ENCODE measurements around the gene SLC8A1. TPM values are rescaled to one million over a fixed set of nuclear protein-coding genes. Genes with fewer than 3 reads are reported as not detected.
"Not testable (repeated sequence)": the region's sequence is repeated elsewhere in the genome, so short reads cannot be mapped to it uniquely, and the experiment has no call there.

The SLC8A1 gene
- total RNA-seq, 2 experiments from 2014 or later, result 1.9 to 2.3 TPM

DNA sequence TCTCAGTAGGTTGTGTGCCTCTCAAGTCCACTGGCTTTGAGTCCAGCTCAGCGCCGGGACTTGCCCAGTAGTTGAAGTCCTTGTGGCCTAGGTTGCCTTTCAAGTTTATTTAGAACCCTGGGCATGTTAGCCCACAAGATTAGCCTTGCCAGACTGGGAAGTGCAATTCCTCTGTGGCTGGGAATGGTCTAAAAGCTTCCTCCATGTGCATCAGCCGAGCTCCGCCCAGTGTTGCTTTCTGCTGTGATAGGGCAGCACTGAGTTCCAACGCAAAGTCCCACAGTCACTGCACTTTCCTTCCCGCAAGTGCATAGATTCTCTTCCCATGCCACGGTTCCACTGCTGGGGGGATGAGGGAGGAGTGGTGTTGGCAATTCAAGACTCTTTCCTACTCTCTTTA lies 364.0 kb downstream of the SLC8A1 start:
- Mint-ChIP-seq H3K9me3 (ENCODE audit: low read depth) (peaks cover 2% of the 10 kb centered on the region), H3K27ac (no peak overlapping the region), H3K27me3 (peaks cover 6% of the 10 kb centered on the region), H3K4me3 (no peak overlapping the region), H3K36me3 (ENCODE audit: low read depth) (no peaks in the 10 kb centered on the region), H3K4me1 (no peaks in the 10 kb centered on the region)
- no peak for ATAC-seq
- ChIA-PET POLR2A (no interaction called here), CTCF (no interaction called here)
- no peak for DNase-seq
- intact Hi-C loops (cut with DNase I, micrococcal nuclease), result no loop called here

DNA sequence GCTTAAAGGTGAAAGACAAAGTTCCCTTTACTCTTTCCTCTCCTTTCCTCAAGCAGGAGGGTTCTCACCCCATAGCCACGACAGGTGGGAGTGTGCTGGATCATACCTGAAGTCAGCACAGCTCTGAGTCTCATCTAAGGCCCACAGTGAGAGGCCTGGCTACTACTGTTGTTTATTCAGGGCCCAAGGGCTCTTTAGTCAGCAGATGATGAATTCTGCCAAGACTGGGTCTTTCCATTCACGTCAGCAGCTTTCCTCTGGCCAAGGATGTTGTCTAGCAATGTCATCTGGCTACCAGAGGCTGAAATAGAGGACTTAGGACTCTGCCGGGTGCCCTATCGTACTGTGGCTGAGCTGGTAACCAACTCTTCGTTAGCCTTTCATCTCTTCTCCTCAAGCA lies 364.5 kb downstream of the SLC8A1 start:
- no peak overlapping the region for H3K4me3 Mint-ChIP-seq
- POLR2A ChIA-PET, result no interaction called here

DNA sequence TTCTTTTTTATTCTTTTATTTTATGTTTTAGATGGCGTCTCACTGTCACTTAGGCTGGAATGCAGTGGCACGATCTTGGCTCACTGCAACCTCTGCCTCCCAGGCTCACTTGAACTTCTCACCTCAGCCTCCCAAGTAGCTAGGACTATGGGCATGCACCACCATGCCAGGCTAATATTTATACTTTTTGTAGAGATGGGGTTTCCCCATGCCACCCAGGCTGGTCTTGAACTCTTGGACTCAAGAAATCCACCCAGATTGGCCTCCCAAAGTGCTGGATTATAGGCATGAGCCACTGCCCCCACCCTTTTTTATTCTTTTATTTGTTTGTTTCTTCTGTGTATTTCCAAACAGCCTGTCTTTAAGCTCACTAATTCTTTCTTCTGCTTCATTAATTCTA lies 366.1 kb downstream of the SLC8A1 start:
- intact Hi-C loops (cut with DNase I, micrococcal nuclease), result no loop called here
- no peak overlapping the region for H3K4me3 Mint-ChIP-seq
- ATAC-seq, result no peak
- no peaks in the 10 kb centered on the region for H3K36me3 Mint-ChIP-seq (ENCODE audit: low read depth)
- H3K9me3 Mint-ChIP-seq (ENCODE audit: low read depth), result peaks cover 2% of the 10 kb centered on the region
- H3K27me3 Mint-ChIP-seq, result peaks cover 6% of the 10 kb centered on the region
- ChIA-PET CTCF (no interaction called here), POLR2A (no interaction called here)
- H3K4me1 Mint-ChIP-seq, result no peaks in the 10 kb centered on the region
- no peak for DNase-seq
- H3K27ac Mint-ChIP-seq, result no peak overlapping the region

More for the DNA sequence above, 364.5 kb downstream of the SLC8A1 start:
- H3K4me1 Mint-ChIP-seq, result no peaks in the 10 kb centered on the region
- DNase-seq (no peak), ATAC-seq (no peak)
- H3K27ac Mint-ChIP-seq, result no peak overlapping the region
- peaks cover 2% of the 10 kb centered on the region for H3K9me3 Mint-ChIP-seq (ENCODE audit: low read depth)
- H3K27me3 Mint-ChIP-seq, result peaks cover 6% of the 10 kb centered on the region
- H3K36me3 Mint-ChIP-seq (ENCODE audit: low read depth), result no peaks in the 10 kb centered on the region
- intact Hi-C loops (cut with DNase I, micrococcal nuclease), result no loop called here
- CTCF ChIA-PET, result no interaction called here

DNA sequence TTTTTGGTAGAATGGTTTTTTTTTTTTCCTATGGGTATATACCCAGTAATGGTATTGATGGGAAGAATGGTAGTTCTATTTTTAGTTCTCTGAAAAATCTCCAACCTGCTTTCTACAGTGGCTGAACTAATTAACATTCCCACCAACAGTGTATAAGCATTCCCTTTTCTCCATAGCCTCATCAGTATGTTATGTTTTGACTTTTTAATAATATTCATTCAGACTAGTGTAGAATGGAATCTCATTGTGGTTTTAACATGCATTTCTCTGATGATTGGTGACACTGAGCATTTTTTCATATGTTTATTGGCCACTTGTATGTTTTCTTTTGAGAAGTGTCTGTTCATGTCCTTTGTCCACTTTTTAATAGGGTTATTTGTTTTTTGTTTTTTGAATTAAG lies 378.6 kb downstream of the SLC8A1 start:
- POLR2A ChIA-PET; H3K4me1 Mint-ChIP-seq; intact Hi-C loops (cut with DNase I, micrococcal nuclease); H3K27ac Mint-ChIP-seq; H3K27me3 Mint-ChIP-seq; ATAC-seq; H3K4me3 Mint-ChIP-seq; H3K36me3 Mint-ChIP-seq (ENCODE audit: low read depth); DNase-seq: not testable (repeated sequence)
- peaks cover 10% of the 10 kb centered on the region for H3K9me3 Mint-ChIP-seq (ENCODE audit: low read depth)
- CTCF ChIA-PET, result interaction anchor here (0.7 to 0.9 kb wide), 2 partner anchors 28 to 49 kb away, joined by 3 to 5 read pairs; no protein-coding TSS in a partner anchor

DNA sequence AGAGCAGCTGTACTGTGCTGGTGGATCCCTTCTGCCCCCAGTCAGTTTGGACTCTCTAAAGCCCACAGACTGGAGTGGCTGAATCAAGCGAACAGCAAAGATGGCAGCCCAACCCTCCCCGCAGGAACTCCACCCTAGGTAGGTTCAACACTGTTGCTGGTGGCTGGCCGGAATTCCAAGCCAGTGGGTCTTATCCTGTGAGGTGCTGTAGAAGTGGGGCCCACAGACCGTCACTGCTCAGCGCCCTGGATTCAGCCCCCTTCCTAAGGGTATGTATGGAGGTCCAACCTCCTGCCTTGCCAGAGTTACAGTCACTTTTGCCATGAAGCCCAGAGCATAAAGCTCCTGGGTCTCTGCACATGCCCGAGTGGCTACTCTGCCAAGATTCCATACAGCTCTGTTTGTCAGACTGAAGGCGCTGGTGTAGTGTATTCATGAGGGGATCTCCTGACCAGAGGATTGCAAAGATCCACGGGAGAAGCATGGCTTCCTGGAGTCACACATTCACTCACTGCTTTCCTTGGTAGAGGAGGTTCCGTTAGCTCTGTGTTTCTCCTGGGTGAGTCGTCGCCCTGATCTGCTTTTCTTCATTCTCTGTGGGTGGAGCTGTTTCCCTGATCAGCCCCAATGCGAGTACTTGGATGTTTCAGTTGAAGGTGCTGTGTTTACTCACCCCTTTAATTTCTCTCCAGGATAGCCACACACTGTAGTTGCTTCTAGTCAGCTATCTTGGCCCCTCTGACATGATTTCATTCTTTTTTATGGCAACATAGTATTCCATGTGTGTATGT lies 379.3 kb downstream of the SLC8A1 start:
- no peaks in the 10 kb centered on the region for H3K36me3 Mint-ChIP-seq (ENCODE audit: low read depth)
- intact Hi-C loops (cut with DNase I, micrococcal nuclease), result no loop called here
- no peak overlapping the region for H3K4me3 Mint-ChIP-seq
- ChIA-PET POLR2A (no interaction called here), CTCF (interaction anchor here (0.7 to 0.9 kb wide), 2 partner anchors 29 to 49 kb away, joined by 3 to 5 read pairs; no protein-coding TSS in a partner anchor)
- H3K9me3 Mint-ChIP-seq (ENCODE audit: low read depth), result peaks cover 8% of the 10 kb centered on the region
- DNase-seq (peak; percentile 23), ATAC-seq (peak; percentile 61)
- H3K4me1 Mint-ChIP-seq, result no peaks in the 10 kb centered on the region
- H3K27me3 Mint-ChIP-seq, result no peaks in the 10 kb centered on the region
- H3K27ac Mint-ChIP-seq, result no peak overlapping the region

DNA sequence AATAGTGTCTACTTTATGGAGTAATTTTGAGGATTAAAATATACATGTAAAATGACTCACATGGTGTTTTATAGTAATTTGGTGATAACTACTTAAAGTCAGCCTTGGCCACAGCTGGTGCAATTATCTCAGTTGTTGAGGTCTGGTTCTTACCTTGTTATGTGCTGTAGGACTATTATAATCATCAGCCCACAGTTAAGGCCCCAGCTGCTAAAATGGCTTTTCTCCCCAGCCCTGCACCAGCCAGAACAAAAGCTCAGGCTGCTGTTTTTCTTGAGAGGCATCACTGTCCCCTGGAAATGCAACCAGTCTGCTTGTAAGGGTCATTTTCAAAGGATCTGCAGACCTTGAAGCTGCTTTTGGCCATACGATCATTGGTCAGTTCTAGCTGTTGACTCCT lies 389.5 kb downstream of the SLC8A1 start:
- ChIA-PET POLR2A (no interaction called here), CTCF (no interaction called here)
- H3K36me3 Mint-ChIP-seq (ENCODE audit: low read depth), result no peaks in the 10 kb centered on the region
- H3K27me3 Mint-ChIP-seq, result no peaks in the 10 kb centered on the region
- peaks cover 4% of the 10 kb centered on the region for H3K9me3 Mint-ChIP-seq (ENCODE audit: low read depth)
- ATAC-seq (no peak), DNase-seq (no peak)
- H3K4me1 Mint-ChIP-seq, result no peaks in the 10 kb centered on the region
- no peak overlapping the region for H3K27ac Mint-ChIP-seq
- no peak overlapping the region for H3K4me3 Mint-ChIP-seq
- intact Hi-C loops (cut with DNase I, micrococcal nuclease), result no loop called here

DNA sequence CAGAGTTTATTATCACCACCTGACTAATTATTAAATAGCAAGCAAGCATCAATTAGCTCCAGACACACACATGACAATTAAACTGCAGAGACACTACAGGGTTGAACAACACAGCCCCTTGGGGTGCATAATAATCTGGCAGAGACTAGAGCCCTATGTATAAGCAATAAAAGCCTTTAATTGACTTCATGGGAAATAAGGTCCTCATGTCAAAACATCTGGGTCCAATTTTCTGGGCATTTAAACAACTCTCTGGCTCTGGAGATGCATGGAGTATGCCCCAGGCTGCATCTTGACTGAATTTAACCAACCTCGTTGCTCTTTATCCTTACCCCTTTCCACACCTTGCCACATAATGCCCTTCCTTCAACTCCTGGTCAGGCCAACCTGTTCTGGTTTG lies 402.1 kb downstream of the SLC8A1 start:
- Mint-ChIP-seq H3K36me3 (ENCODE audit: low read depth) (no peaks in the 10 kb centered on the region), H3K4me1 (no peaks in the 10 kb centered on the region), H3K27ac (no peak overlapping the region), H3K27me3 (peaks cover 10% of the 10 kb centered on the region), H3K9me3 (ENCODE audit: low read depth) (no peaks in the 10 kb centered on the region), H3K4me3 (no peak overlapping the region)
- DNase-seq (no peak), ATAC-seq (no peak)
- CTCF ChIA-PET, result no interaction called here
- intact Hi-C loops (cut with DNase I, micrococcal nuclease), result no loop called here
- POLR2A ChIA-PET, result no interaction called here

DNA sequence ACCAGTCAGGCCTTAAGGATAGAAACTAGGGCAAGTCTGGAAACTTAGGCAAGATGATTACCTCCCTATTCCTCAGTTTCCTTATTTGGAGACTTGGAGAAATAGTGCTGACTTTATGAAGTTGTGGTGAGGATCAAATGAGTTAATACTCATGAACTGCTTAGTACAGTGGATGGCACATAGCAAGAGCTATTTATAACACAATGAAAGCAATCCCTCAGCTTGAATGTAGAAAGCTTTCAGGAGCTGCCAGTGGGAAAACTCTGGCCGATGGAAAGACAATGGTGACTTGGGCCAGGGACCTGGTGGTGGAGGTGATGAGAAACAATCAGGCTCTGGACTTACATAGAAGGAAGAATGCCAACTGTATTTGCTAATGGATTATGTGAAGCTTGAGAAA lies 403.4 kb downstream of the SLC8A1 start:
- no peaks in the 10 kb centered on the region for H3K36me3 Mint-ChIP-seq (ENCODE audit: low read depth)
- H3K9me3 Mint-ChIP-seq (ENCODE audit: low read depth), result no peaks in the 10 kb centered on the region
- H3K27me3 Mint-ChIP-seq, result peaks cover 11% of the 10 kb centered on the region
- H3K4me3 Mint-ChIP-seq, result no peak overlapping the region
- DNase-seq (no peak), ATAC-seq (no peak)
- no peak overlapping the region for H3K27ac Mint-ChIP-seq
- ChIA-PET CTCF (no interaction called here), POLR2A (no interaction called here)
- intact Hi-C loops (cut with DNase I, micrococcal nuclease), result no loop called here
- no peaks in the 10 kb centered on the region for H3K4me1 Mint-ChIP-seq

DNA sequence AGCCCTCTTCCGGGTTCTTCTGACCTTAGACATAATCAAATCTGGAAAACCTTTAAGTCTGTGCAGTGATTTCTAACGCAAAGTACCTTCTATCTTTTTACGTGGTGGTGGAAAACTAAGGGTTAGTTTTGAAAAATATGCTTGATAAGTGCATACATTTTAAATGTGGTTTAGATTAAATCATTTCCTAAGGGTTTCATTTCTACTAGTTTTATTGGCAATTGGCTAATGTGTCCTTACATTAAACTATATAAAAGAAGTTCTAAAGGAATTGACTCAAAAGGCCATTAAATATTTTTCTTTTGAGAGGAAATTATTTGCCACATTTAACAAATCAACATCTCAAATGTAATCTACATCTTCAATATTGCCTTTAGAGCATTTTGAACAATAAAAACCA lies 404.5 kb downstream of the SLC8A1 start:
- intact Hi-C loops (cut with DNase I, micrococcal nuclease), result no loop called here
- Mint-ChIP-seq H3K36me3 (ENCODE audit: low read depth) (no peaks in the 10 kb centered on the region), H3K9me3 (ENCODE audit: low read depth) (no peaks in the 10 kb centered on the region), H3K27me3 (peaks cover 12% of the 10 kb centered on the region), H3K4me3 (no peak overlapping the region), H3K4me1 (no peaks in the 10 kb centered on the region), H3K27ac (no peak overlapping the region)
- ATAC-seq, result no peak
- POLR2A ChIA-PET, result no interaction called here
- CTCF ChIA-PET, result no interaction called here
- no peak for DNase-seq

All from activated CD4-positive, alpha-beta T cell treated with anti-CD3 and anti-CD28 coated beads for 36 hours (primary cell).